ENCODE data around the gene IL1F10.
"Not testable (repeated sequence)": the region's sequence is repeated elsewhere in the genome, so short reads cannot be mapped to it uniquely, and the experiment has no call there.

IL1F10 gene

DNA sequence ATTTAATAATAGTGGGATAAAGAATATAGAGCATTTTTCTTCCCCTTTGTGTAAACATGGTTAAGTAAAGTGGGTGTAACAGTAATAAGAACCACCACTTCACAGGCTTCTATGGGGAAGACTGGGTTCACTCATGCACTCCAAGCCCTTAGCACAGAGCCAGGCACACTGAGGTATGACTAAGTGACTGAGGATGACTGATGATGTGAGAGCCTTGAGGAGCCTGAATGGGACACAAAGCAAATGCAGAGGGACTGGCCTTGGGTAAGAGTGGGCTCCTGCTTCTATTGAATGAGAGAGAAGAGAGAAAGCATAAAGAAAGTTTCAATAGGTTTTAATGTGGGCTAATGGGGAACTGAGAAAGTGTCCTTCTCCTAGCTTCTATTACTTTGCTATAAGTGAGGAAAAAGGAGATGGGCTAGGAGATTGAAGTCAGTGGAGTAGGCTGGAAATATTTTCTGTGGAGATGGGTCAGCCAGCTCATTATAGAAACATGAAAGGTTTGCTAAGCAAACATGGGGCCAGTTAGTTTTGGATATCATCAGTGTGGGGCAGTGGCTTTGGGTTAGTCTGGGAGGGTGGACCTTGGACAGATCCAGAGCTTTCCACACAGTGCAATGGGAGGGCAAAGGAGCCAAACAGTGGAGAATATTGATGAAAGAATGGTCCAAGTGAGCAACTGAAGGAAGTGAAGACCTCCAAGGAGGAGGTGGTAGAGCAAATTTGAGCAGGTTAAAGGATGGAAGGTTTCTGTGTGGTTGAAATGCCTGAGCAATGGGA is 20.6 kb downstream of the IL1F10 start:
- CTCF ChIA-PET, result interaction anchor here (1.1 to 3.1 kb wide), 4 partner anchors 8 to 116 kb away, joined by 3 to 15 read pairs (median 4); no protein-coding TSS in a partner anchor
- TF ChIP-seq, protein P1, sequence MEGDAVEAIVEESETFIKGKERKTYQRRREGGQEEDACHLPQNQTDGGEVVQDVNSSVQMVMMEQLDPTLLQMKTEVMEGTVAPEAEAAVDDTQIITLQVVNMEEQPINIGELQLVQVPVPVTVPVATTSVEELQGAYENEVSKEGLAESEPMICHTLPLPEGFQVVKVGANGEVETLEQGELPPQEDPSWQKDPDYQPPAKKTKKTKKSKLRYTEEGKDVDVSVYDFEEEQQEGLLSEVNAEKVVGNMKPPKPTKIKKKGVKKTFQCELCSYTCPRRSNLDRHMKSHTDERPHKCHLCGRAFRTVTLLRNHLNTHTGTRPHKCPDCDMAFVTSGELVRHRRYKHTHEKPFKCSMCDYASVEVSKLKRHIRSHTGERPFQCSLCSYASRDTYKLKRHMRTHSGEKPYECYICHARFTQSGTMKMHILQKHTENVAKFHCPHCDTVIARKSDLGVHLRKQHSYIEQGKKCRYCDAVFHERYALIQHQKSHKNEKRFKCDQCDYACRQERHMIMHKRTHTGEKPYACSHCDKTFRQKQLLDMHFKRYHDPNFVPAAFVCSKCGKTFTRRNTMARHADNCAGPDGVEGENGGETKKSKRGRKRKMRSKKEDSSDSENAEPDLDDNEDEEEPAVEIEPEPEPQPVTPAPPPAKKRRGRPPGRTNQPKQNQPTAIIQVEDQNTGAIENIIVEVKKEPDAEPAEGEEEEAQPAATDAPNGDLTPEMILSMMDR (IDR thresholded peaks at IDR 0.05; ENCODE audit: insufficient read depth, low read length, missing control alignments), result no peak
- POLR2A ChIA-PET, result no interaction called here
- DNase-seq (ENCODE audit: low read depth, low spot score), result no peak
- H3K4me3 ChIP-seq (ENCODE audit: low read depth, low read length), result no peak overlapping the region

DNA sequence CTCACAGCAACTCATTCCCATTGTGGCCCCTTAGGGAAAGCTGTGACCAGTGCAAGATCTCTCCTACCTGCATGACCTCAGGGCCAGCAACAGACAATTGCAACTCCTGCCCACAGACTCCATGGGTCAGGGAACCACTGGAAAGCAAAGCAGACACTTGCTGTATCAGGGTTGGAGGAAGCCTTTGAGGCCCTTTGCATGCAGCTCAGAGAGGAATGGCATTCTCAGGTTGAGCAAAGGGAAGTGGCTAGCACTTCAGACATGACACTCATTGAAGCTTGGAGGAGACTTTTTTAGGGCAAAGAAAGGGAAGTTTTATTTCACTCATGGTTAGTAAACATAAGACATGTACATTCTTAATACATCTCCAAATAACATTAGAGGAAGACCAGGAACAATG is 22.1 kb downstream of the IL1F10 start:
- CTCF ChIA-PET, result interaction anchor here (3.1 kb wide), 1 partner anchor 10 kb away, joined by 15 read pairs; no protein-coding TSS in a partner anchor
- TF ChIP-seq, protein P1 (IDR thresholded peaks at IDR 0.05; ENCODE audit: insufficient read depth, low read length, missing control alignments), result no peak
- H3K4me3 ChIP-seq (ENCODE audit: low read depth, low read length), result no peak overlapping the region
- no peak for DNase-seq (ENCODE audit: low read depth, low spot score)
- POLR2A ChIA-PET, result no interaction called here

DNA sequence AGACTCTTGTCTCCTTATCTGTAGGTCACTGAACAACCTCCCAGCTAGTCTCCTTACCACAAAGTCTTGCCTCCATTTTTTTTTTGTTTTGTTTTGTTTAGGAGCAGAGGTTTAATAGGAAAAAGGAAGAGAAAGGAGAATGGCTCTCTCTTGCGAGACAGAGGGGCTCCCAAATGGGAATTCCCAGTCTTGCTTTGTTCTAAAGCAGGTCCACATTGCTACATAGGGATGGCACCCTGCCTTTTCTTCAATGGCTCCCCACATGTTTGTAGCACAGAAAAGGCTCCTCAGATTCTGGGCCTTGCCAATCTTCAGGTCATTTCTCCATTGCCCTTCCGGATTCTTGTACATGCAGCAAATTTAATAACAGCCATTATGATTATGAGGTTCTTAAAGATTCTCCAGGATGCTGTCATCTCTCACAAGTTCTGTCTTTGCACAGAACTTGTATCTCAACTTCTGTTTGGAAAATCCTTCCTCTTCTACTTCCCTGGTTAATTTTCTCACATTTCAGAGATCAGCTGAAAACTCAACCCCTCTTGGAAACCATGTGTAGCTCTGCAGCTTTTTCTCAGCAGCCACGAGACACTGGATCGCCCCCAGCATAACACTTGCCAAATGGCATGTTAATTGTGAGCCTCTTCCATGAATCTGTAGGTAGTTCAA is 23.6 kb downstream of the IL1F10 start:
- DNase-seq (ENCODE audit: low read depth, low spot score), result no peak
- POLR2A ChIA-PET, result no interaction called here

DNA sequence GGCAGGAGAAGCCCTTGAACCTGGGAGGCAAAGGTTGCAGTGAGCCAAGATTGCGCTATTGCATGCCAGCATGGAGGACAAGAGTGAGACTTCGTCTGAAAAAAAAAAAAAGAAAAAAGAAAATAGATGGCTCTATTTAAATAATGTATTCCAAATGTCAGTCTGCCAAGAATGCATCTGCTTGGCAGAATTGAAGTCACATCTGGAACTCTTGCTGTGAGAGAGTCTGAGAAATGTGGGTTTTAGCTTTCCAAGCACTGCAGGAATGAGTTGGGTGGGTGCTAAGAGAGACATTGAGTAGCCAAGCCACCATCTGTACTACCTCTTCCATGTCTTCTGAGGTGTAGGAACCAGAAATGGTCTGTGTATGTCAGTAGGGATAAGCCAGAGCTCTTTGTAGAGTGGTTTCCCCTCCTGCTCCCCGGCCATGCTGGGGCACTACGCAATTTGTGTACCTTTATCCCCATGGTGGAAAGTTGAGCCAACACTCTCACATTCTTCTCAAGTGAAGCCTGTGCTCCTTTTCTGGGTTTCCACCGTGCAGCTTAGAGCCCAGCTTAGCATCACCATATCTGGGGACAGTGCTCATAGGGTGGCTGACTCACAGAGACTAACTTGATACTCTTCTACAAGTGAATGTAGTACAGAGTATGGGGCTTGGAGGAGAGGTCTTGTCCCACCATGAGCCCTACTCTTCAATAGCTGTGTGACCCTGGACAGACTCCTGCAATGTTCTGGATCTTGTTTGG is 25.3 kb downstream of the IL1F10 start:
- ChIA-PET CTCF (interaction anchor here (0.8 to 1.5 kb wide), 2 partner anchors 12 to 297 kb away, joined by 3 read pairs; no protein-coding TSS in a partner anchor), POLR2A (no interaction called here)
- no peak overlapping the region for H3K4me3 ChIP-seq (ENCODE audit: low read depth, low read length)
- DNase-seq (ENCODE audit: low read depth, low spot score), result no peak
- TF ChIP-seq, protein P1 (IDR thresholded peaks at IDR 0.05; ENCODE audit: insufficient read depth, low read length, missing control alignments), result no peak

More for the DNA sequence above, 23.6 kb downstream of the IL1F10 start:
- TF ChIP-seq, protein P1 (IDR thresholded peaks at IDR 0.05; ENCODE audit: insufficient read depth, low read length, missing control alignments), result no peak
- H3K4me3 ChIP-seq (ENCODE audit: low read depth, low read length), result no peak overlapping the region
- CTCF ChIA-PET, result interaction anchor here (1.2 kb wide), 1 partner anchor 45 kb away, joined by 3 read pairs; no protein-coding TSS in a partner anchor

DNA sequence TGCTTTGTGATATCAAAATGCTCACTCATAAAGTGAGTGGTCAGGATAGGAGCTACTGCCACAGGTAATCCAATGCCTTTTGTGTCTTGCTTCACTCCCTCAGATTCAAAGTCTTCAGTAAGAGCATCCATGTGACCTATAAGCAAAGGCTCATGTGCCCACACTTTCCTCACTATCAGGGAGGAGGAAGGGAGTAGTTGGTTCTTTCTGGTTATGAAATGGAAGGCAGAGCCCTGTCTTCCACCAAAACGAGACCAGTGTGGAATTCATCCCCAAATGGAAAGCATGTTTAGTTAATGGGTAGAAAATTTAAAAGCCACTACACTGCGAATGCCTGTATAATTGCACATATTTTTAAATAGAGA is 25.8 kb downstream of the IL1F10 start:
- CTCF ChIA-PET, result interaction anchor here (1.5 kb wide), 1 partner anchor 13 kb away, joined by 3 read pairs; no protein-coding TSS in a partner anchor
- DNase-seq (ENCODE audit: low read depth, low spot score), result no peak
- TF ChIP-seq, protein P1 (IDR thresholded peaks at IDR 0.05; ENCODE audit: insufficient read depth, low read length, missing control alignments), result no peak
- POLR2A ChIA-PET, result no interaction called here
- H3K4me3 ChIP-seq (ENCODE audit: low read depth, low read length), result no peak overlapping the region

DNA sequence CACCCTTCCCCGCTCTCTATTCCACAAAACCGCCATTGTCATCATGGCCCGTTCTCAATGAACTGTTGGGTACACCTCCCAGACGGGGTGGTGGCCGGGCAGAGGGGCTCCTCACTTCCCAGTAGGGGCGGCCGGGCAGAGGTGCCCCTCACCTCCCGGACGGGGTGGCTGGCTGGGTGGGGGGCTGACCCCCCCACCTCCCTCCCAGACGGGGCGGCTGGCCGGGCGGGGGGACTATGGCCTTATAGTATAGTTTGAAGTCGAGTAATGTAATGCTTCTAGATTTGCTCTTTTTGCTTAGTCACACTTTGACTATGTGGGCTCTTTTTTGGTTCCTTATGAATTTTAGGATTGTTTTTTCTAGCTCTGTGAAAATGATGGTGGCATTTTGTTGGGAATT is 28.5 kb downstream of the IL1F10 start:
- POLR2A ChIA-PET; H3K4me3 ChIP-seq (ENCODE audit: low read depth, low read length); DNase-seq (ENCODE audit: low read depth, low spot score); CTCF ChIA-PET: not testable (repeated sequence)

DNA sequence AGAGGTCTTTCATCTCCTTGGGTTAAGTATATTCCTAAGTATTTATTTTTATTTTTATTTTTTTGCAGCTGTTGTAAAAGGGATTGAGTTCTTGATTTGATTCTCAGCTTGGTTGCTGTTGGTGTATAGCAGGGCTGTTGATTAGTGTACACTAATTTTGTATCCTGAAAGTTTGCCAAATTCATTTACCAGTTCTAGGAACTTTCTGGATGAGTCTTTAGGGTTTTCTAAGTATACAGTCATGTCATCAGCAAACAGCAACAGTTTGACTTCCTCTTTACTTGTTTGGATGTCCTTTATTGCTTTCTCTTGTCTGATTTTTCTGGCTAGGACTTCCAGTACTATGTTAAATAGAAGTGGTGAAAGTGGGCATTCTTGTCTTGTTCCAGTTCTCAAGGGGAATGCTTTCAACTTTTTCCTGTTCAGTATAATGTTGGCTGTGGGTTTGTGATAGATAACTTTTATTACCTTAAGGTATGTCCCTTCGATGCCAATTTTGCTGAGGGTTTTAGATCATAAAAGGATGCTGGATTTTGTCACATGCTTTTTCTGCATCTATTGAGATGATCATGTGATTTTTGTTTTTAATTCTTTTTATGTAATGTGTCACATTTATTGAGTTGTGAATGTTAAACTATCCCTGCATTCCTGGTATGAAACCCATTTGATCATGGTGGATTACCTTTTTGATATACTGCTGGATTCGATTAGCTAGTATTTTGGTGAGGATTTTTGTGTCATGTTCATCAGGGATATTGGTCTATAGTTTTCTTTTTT is 29.3 kb downstream of the IL1F10 start:
- CTCF ChIA-PET, result interaction anchor here (1.0 kb wide), 1 partner anchor 43 kb away, joined by 3 read pairs; no protein-coding TSS in a partner anchor
- H3K4me3 ChIP-seq (ENCODE audit: low read depth, low read length); DNase-seq (ENCODE audit: low read depth, low spot score); POLR2A ChIA-PET: not testable (repeated sequence)

Data from AG04449 (cell line).